Astrocyte (in vitro differentiated cells and primary cell): ENCODE results near the gene CAMK2D. TPM values are rescaled to one million over a fixed set of nuclear protein-coding genes. Genes with fewer than 3 reads are reported as not detected.

Experiments
- DNase-seq: peaks from one replicate; pipeline ENCODE4 v3.0.0-alpha.2; 2010; ENCODE audit warnings: low read depth
- FAIRE-seq: peaks from 2 replicates; lab custom pipeline; 2011; peaks lifted over from hg19 to GRCh38; lab: Jason Lieb, UNC
- H2AFZ ChIP-seq: 2 replicates; pipeline ENCODE4 v1.6.0; 2012; ENCODE audit warnings: low read depth, low read length, inconsistent platforms
- H3K27ac ChIP-seq: 2 replicates; pipeline ENCODE4 v1.5.1; 2011; ENCODE audit warnings: low read depth, low read length, inconsistent platforms
- H3K27me3 ChIP-seq: 2 replicates; pipeline ENCODE4 v1.6.0; 2011; ENCODE audit warnings: low read length, inconsistent platforms; ENCODE audit not compliant: insufficient read depth
- H3K36me3 ChIP-seq: 2 replicates; pipeline ENCODE4 v1.5.1; 2011; ENCODE audit warnings: low read length, inconsistent platforms; ENCODE audit not compliant: insufficient read depth
- H3K4me1 ChIP-seq: 2 replicates; pipeline ENCODE4 v1.5.1; 2011; ENCODE audit warnings: low read length, inconsistent platforms; ENCODE audit not compliant: insufficient read depth
- H3K4me2 ChIP-seq: 2 replicates; pipeline ENCODE4 v1.6.0; 2012; ENCODE audit warnings: low read length, inconsistent platforms
- H3K4me3 ChIP-seq: 2 replicates; pipeline ENCODE4 v1.5.1; 2011; ENCODE audit warnings: low read depth, mild to moderate bottlenecking, low read length, inconsistent platforms; ENCODE audit not compliant: insufficient read depth
- H3K79me2 ChIP-seq: 2 replicates; pipeline ENCODE4 v1.6.0; 2012; ENCODE audit warnings: mild to moderate bottlenecking, low read length, inconsistent platforms; ENCODE audit not compliant: insufficient read depth
- H3K9ac ChIP-seq: 2 replicates; pipeline ENCODE4 v1.6.0; 2012; ENCODE audit warnings: mild to moderate bottlenecking, low read length, inconsistent platforms
- H3K9me3 ChIP-seq: 2 replicates; pipeline ENCODE4 v1.5.1; 2012; ENCODE audit warnings: low read depth, mild to moderate bottlenecking, low read length, inconsistent platforms; ENCODE audit not compliant: insufficient read depth
- H4K20me1 ChIP-seq: 2 replicates; pipeline ENCODE4 v1.6.0; 2012; ENCODE audit warnings: low read length, inconsistent platforms; ENCODE audit not compliant: insufficient read depth
- H3K27ac Mint-ChIP-seq: one replicate; pipeline ENCODE4 v1.8.0; 2021; ENCODE audit warnings: mild to moderate bottlenecking, mixed read lengths; ENCODE audit not compliant: unreplicated experiment
- H3K27me3 Mint-ChIP-seq: one replicate; pipeline ENCODE4 v1.8.0; 2021; ENCODE audit warnings: low read depth, mixed read lengths; ENCODE audit not compliant: unreplicated experiment
- H3K36me3 Mint-ChIP-seq: one replicate; pipeline ENCODE4 v1.8.0; 2021; ENCODE audit warnings: low read depth, mixed read lengths; ENCODE audit not compliant: unreplicated experiment
- H3K4me1 Mint-ChIP-seq: one replicate; pipeline ENCODE4 v1.8.0; 2021; ENCODE audit warnings: low read depth, mixed read lengths; ENCODE audit not compliant: unreplicated experiment
- H3K4me3 Mint-ChIP-seq: one replicate; pipeline ENCODE4 v1.8.0; 2021; ENCODE audit warnings: mild to moderate bottlenecking, moderate library complexity, mixed read lengths; ENCODE audit not compliant: unreplicated experiment
- H3K9me3 Mint-ChIP-seq: one replicate; pipeline ENCODE4 v1.8.0; 2021; ENCODE audit warnings: mild to moderate bottlenecking, mixed read lengths; ENCODE audit not compliant: unreplicated experiment
- EZH2 ChIP-seq: IDR thresholded peaks from 2 replicates; pipeline ENCODE4 v1.6.1; 2012; ENCODE audit warnings: mild to moderate bottlenecking, low read length, inconsistent platforms; ENCODE audit not compliant: insufficient read depth
- total RNA-seq: library from RNA; stranded (reverse); gene quantifications from 2 replicates; pipeline ENCODE4 v1.2.1, GENCODE V29; 2021
- TF ChIP-seq, protein P1 (sequence below): IDR thresholded peaks from 2 replicates; pipeline ENCODE4 v1.5.1; 2011; ENCODE audit warnings: low read depth, mild to moderate bottlenecking, inconsistent platforms, low read length, moderate library complexity; ENCODE audit not compliant: insufficient read depth

The CAMK2D gene
- total RNA-seq, 1 donor from 2014 or later = 80.8 TPM

DNA sequence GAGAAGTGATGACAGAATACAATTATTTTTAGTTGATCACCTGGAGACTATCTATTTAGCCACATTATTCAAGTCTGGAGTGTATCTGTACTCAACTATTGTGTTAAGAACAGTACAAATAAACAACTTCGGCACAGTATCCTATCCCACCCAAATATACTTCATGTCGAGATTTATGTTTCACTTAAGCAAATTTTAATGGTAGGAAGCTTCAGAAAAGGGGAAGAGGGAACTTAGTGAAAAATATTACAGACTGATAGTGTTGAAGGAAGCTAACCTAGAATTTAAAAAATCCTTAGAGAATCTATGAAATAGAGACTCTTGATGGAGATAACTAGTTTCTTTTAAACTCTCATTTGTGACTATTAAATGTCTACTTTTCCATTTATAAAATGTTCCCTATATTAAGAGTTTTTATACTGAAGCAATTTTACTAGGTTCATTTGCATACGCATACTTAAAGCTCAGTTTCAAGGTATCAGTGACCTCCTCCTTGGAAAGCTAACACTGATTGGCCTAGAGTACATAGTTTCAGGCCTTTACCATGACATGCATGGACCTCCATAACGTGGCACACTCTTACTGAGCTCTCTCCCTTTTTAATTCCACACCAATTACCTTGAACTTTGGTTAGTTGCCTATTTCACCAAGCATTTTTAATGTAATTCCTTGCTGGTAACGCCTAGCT, 197.7 kb downstream of the CAMK2D start:
- TF ChIP-seq, protein P1, sequence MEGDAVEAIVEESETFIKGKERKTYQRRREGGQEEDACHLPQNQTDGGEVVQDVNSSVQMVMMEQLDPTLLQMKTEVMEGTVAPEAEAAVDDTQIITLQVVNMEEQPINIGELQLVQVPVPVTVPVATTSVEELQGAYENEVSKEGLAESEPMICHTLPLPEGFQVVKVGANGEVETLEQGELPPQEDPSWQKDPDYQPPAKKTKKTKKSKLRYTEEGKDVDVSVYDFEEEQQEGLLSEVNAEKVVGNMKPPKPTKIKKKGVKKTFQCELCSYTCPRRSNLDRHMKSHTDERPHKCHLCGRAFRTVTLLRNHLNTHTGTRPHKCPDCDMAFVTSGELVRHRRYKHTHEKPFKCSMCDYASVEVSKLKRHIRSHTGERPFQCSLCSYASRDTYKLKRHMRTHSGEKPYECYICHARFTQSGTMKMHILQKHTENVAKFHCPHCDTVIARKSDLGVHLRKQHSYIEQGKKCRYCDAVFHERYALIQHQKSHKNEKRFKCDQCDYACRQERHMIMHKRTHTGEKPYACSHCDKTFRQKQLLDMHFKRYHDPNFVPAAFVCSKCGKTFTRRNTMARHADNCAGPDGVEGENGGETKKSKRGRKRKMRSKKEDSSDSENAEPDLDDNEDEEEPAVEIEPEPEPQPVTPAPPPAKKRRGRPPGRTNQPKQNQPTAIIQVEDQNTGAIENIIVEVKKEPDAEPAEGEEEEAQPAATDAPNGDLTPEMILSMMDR = no peak
- TF ChIP-seq EZH2 = no peak
- no peak overlapping the region for H3K4me3 ChIP-seq
- H3K27ac ChIP-seq = no peak overlapping the region
- no peak overlapping the region for H3K9ac ChIP-seq
- Mint-ChIP-seq H3K4me1 (peaks cover 47% of the 10 kb centered on the region), H3K27ac (no peak overlapping the region), H3K36me3 (no peaks in the 10 kb centered on the region), H3K27me3 (no peaks in the 10 kb centered on the region), H3K9me3 (no peaks in the 10 kb centered on the region), H3K4me3 (no peak overlapping the region)
- H4K20me1 ChIP-seq = peaks cover 37% of the 10 kb centered on the region
- no peaks in the 10 kb centered on the region for H3K27me3 ChIP-seq
- DNase-seq (no peak), FAIRE-seq (peak; percentile 9)
- peaks cover 5% of the 10 kb centered on the region for H3K79me2 ChIP-seq
- no peaks in the 10 kb centered on the region for H3K9me3 ChIP-seq
- peaks cover 8% of the 10 kb centered on the region for H3K4me1 ChIP-seq
- no peak overlapping the region for H2AFZ ChIP-seq
- no peak overlapping the region for H3K4me2 ChIP-seq
- H3K36me3 ChIP-seq = no peaks in the 10 kb centered on the region

GRCh38 chr4:113561758-113562157, 199.8 kb downstream of the CAMK2D start:
- no peaks in the 10 kb centered on the region for H3K36me3 ChIP-seq
- H3K4me1 ChIP-seq = peaks cover 8% of the 10 kb centered on the region
- no peaks in the 10 kb centered on the region for H3K9me3 Mint-ChIP-seq
- H4K20me1 ChIP-seq = peaks cover 31% of the 10 kb centered on the region
- no peaks in the 10 kb centered on the region for H3K9me3 ChIP-seq
- H3K27me3 ChIP-seq = no peaks in the 10 kb centered on the region
- no peak overlapping the region for H3K9ac ChIP-seq
- H3K27ac ChIP-seq = no peak overlapping the region
- DNase-seq = no peak
- H2AFZ ChIP-seq = no peak overlapping the region
- H3K4me2 ChIP-seq = no peak overlapping the region
- FAIRE-seq = no peak
- H3K79me2 ChIP-seq = peaks cover 4% of the 10 kb centered on the region
- no peak overlapping the region for H3K4me3 ChIP-seq
- no peaks in the 10 kb centered on the region for H3K27me3 Mint-ChIP-seq
- H3K36me3 Mint-ChIP-seq = peaks cover 6% of the 10 kb centered on the region
- H3K27ac Mint-ChIP-seq = peak overlapping the region; percentile 94
- no peak for TF ChIP-seq EZH2
- TF ChIP-seq, protein P1 = no peak
- no peak overlapping the region for H3K4me3 Mint-ChIP-seq
- peaks cover 45% of the 10 kb centered on the region for H3K4me1 Mint-ChIP-seq

- Mint-ChIP-seq H3K4me3 (no peak overlapping the region), H3K9me3 (no peaks in the 10 kb centered on the region), H3K27ac (peak overlapping the region; percentile 94), H3K27me3 (no peaks in the 10 kb centered on the region), H3K4me1 (peaks cover 39% of the 10 kb centered on the region), H3K36me3 (peaks cover 9% of the 10 kb centered on the region)
- no peak overlapping the region for H3K4me3 ChIP-seq
- H2AFZ ChIP-seq = no peak overlapping the region
- H3K4me1 ChIP-seq = peaks cover 8% of the 10 kb centered on the region
- no peak overlapping the region for H3K27ac ChIP-seq
- H3K27me3 ChIP-seq = no peaks in the 10 kb centered on the region
- no peaks in the 10 kb centered on the region for H3K36me3 ChIP-seq
- FAIRE-seq = no peak
- H3K4me2 ChIP-seq = no peak overlapping the region
- peaks cover 3% of the 10 kb centered on the region for H3K79me2 ChIP-seq
- no peak for DNase-seq
- no peaks in the 10 kb centered on the region for H3K9me3 ChIP-seq
- H3K9ac ChIP-seq = no peak overlapping the region
- TF ChIP-seq, protein P1 = no peak
- TF ChIP-seq EZH2 = no peak
- peaks cover 25% of the 10 kb centered on the region for H4K20me1 ChIP-seq
These were observed 200.4 kb downstream of the CAMK2D start for GRCh38 chr4:113561092-113561491.
